HepG2 (cell line): ENCODE results near the gene LARP1. TPM values are rescaled to one million over a fixed set of nuclear protein-coding genes. Genes with fewer than 3 reads are reported as not detected.

ENCODE experiments used
- JARID2 ChIP-seq: sonication (generic); formaldehyde crosslinking; IDR thresholded peaks from 2 replicates; pipeline ENCODE4 v1.8.1; 2023; ENCODE audit warnings: missing genetic modification reagents, inconsistent platforms; ENCODE audit not compliant: insufficient replicate concordance
- MEIS1 ChIP-seq: sonication (generic); formaldehyde crosslinking; IDR thresholded peaks from 2 replicates; pipeline ENCODE4 v1.9.0; 2021; ENCODE audit warnings: mild to moderate bottlenecking, missing genetic modification reagents, moderate library complexity, borderline replicate concordance
- NFRKB ChIP-seq: fragments of 450-650 bp; IDR thresholded peaks from 2 replicates; pipeline ENCODE4 v1.6.1; 2017
- SRSF1 ChIP-seq: fragments of 200-400 bp; formaldehyde crosslinking; optimal IDR thresholded peaks from 2 replicates; pipeline ENCODE3; 2017; ENCODE audit warnings: mild to moderate bottlenecking, low read depth, low read length, moderate library complexity
- TFAP4 ChIP-seq: sonication (generic); IDR thresholded peaks from 2 replicates; pipeline ENCODE4 v1.6.1; 2016; ENCODE audit warnings: low read depth, borderline replicate concordance
- THRA ChIP-seq: sonication (generic); formaldehyde crosslinking; IDR thresholded peaks from 2 replicates; pipeline ENCODE4 v1.4.0; 2020; ENCODE audit warnings: missing genetic modification reagents, borderline replicate concordance
- USF2 ChIP-seq, 2 experiments: sonication (generic) in 1 of 2; formaldehyde crosslinking in 1 of 2; IDR thresholded peaks; 2 replicates each; pipeline versions ENCODE4 v1.5.1 to v1.6.1; 2011 to 2020; ENCODE audit warnings: borderline replicate concordance in 1 of 2, low read depth in 1 of 2, low read length in 1 of 2, mild to moderate bottlenecking in 1 of 2, missing genetic modification reagents in 1 of 2, moderate library complexity in 1 of 2
- ZBTB1 ChIP-seq: sonication (generic); formaldehyde crosslinking; IDR thresholded peaks from 2 replicates; pipeline ENCODE4 v1.4.0; 2020; ENCODE audit warnings: missing genetic modification reagents, borderline replicate concordance
- ZFP41 ChIP-seq: sonication (generic); formaldehyde crosslinking; IDR thresholded peaks from 2 replicates; pipeline ENCODE4 v1.4.0; 2020; ENCODE audit warnings: mild to moderate bottlenecking, missing genetic modification reagents, borderline replicate concordance
- ZHX1 ChIP-seq: sonication (generic); formaldehyde crosslinking; IDR thresholded peaks from 2 replicates; pipeline ENCODE4 v1.8.1; 2022; ENCODE audit warnings: low read depth, mild to moderate bottlenecking, missing genetic modification reagents
- ZNF350 ChIP-seq: sonication (generic); formaldehyde crosslinking; IDR thresholded peaks from 2 replicates; pipeline ENCODE4 v1.4.0; 2020; ENCODE audit warnings: mild to moderate bottlenecking, low read depth, missing genetic modification reagents, borderline replicate concordance
- ZNF572 ChIP-seq: sonication (generic); formaldehyde crosslinking; IDR thresholded peaks from 2 replicates; pipeline ENCODE4 v1.5.1; 2020; ENCODE audit warnings: mild to moderate bottlenecking, missing genetic modification reagents
- ZNF678 ChIP-seq: sonication (generic); formaldehyde crosslinking; IDR thresholded peaks from 2 replicates; pipeline ENCODE4 v1.4.0; 2020; ENCODE audit warnings: mild to moderate bottlenecking, missing genetic modification reagents
- ZZZ3 ChIP-seq: sonication (generic); formaldehyde crosslinking; IDR thresholded peaks from 2 replicates; pipeline ENCODE4 v1.4.0; 2020; ENCODE audit warnings: missing genetic modification reagents, mild to moderate bottlenecking, borderline replicate concordance
- polyA plus RNA-seq, 8 experiments: library from polyadenylated mRNA; depleted of rRNA in 3 of 8; stranded (reverse) in 7 of 8; unstranded in 1 of 8; fragments of >200 nt; fragmentation: Illumina TruSeq in 4 of 8; extraction: Trizol in 4 of 8; gene quantifications; 2 replicates each; pipeline versions ENCODE4 v1.2.1 to v1.2.3, GENCODE V29; 2011 to 2016; ENCODE audit warnings: low read depth in 4 of 8, missing spikeins in 1 of 8, mixed read lengths in 1 of 8; ENCODE audit not compliant: insufficient read depth in 1 of 8
- total RNA-seq, 5 experiments: library from RNA; depleted of rRNA; stranded (reverse); fragments of >200 nt; fragmentation: Illumina TruSeq; extraction: Trizol; gene quantifications; 2 replicates each; pipeline ENCODE4 v1.2.3, GENCODE V29; 2016; ENCODE audit warnings: low read depth in 1 of 5

LARP1 gene
- total and polyA plus RNA-seq, 2 of the 13 experiments (the other 11 are each of a cell fraction or from before 2014, with no cell fraction given), result 45.2 to 61.4 TPM

GRCh38 chr5:154714266-154714986 lies 40.8 kb upstream of the LARP1 start (continued):
- no peak for TF ChIP-seq ZHX1
- no peak for TF ChIP-seq ZNF572 (CRISPR knock-in tag)
- TF ChIP-seq ZBTB1 (CRISPR knock-in tag), result no peak
- no peak for TF ChIP-seq ZNF678
- no peak for TF ChIP-seq NFRKB
- 0 out of 2 replicates have a peak, but pooled peaks have one; percentile 27 for TF ChIP-seq ZNF350 (CRISPR knock-in tag)
- TF ChIP-seq USF2 (IDR thresholded peaks at IDR 0.05; ENCODE audit: low read depth, low read length), result no peak
- TF ChIP-seq USF2 (CRISPR knock-in tag; IDR thresholded peaks at IDR 0.05; ENCODE audit: borderline replicate concordance), result no peak
- no peak for TF ChIP-seq SRSF1
- TF ChIP-seq ZFP41 (CRISPR knock-in tag), result no peak
- no peak for TF ChIP-seq TFAP4
- no peak for TF ChIP-seq JARID2 (CRISPR knock-in tag)
- no peak for TF ChIP-seq THRA (CRISPR knock-in tag)
- TF ChIP-seq ZZZ3 (CRISPR knock-in tag), result no peak
- TF ChIP-seq MEIS1 (CRISPR knock-in tag), result no peak
